ENCODE results near the gene KRT7.
"Not testable (repeated sequence)": the region's sequence is repeated elsewhere in the genome, so short reads cannot be mapped to it uniquely, and the experiment has no call there.

Gene KRT7

GRCh38 chr12:52278575-52279421, 45.8 kb downstream of the KRT7 start:
- DNase-seq (ENCODE audit: low read depth): peak; percentile 57

DNA sequence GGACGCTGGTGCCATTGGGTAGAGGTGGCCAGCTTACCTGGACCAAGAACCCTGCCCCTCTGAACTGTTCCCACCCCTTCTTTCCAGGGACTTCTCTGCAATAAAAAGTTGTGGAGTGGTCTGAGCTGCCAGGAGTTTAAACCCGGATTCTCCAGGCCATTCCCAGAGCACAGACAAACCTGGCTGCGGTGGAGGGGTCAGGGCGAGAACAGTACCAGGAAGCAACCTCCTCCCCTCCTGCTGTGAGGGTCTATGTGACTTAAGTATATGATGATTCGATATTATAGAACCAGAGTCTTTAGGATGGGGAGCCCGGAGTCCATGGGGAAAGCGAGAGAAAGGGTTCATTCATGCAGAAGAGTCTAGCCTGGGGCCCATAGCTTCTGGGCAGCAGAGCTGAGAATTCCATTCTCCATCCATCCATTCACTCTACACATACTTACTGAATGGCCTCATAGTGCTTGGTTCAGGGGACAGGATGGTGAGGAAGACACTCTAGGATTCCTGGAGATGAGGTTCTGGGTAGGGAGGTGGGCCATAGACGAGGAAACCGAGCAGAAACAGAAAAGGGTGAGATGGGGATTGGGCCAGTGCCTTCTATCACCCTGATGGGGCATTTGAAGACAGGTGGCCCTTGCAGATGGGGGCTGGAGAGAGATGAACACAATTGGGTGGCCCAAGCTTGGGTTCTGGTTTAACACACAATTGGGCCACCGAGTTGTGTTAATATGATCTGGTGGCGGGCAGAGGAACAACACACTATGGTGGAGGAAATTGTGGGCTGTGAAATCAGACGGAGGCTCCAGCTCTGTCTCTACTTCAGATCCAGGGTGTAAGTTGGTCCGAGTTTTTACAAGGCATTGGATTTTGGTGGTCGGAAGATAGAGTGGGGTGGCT, 46.6 kb downstream of the KRT7 start:
- DNase-seq (ENCODE audit: low read depth): no peak

- no peak for DNase-seq (ENCODE audit: low read depth)
Measured at GRCh38 chr12:52280319-52280795, 47.3 kb downstream of the KRT7 start.

GRCh38 chr12:52280796-52281560, 47.9 kb downstream of the KRT7 start:
- DNase-seq (ENCODE audit: low read depth): no peak

GRCh38 chr12:52284562-52285171, 51.6 kb downstream of the KRT7 start:
- DNase-seq (ENCODE audit: low read depth): no peak

- DNase-seq (ENCODE audit: low read depth): no peak
Measured at GRCh38 chr12:52285172-52285745, 52.2 kb downstream of the KRT7 start.

- no peak for DNase-seq (ENCODE audit: low read depth)
Measured at GRCh38 chr12:52285851-52286530, 52.9 kb downstream of the KRT7 start.

GRCh38 chr12:52286857-52287785, 54.1 kb downstream of the KRT7 start:
- not testable (repeated sequence) for DNase-seq (ENCODE audit: low read depth)

- not testable (repeated sequence) for DNase-seq (ENCODE audit: low read depth)
Measured at GRCh38 chr12:52287816-52288805, 55.1 kb downstream of the KRT7 start.

GRCh38 chr12:52290483-52291134, 57.6 kb downstream of the KRT7 start:
- DNase-seq (ENCODE audit: low read depth): not testable (repeated sequence)

- no peak for DNase-seq (ENCODE audit: low read depth)
Measured at GRCh38 chr12:52291267-52291935, 58.4 kb downstream of the KRT7 start, which contains the start of gene KRT81. Gene KRT81, minus strand, starts transcription at chr12:52291534. Its CDS starts 69 bp downstream, at chr12:52291465.

DNA sequence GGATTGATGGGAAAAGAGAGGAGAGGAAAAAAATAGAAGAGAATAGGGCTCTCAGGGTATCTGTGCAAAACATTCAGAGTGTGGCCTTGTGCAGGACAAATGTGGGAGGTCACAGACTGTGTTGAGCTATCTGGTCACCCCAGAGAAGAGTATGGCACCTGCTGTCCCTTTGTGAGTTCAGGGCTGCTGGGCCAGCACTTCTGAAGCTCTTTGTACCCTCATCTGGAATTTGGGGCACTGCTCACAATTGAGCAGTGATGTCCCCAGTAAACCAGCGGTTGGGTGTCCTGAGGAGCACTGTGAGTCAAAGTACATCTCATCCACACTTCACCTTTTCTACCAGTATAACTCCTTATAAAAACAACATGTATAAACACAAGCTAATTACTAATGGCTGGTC, 60.9 kb downstream of the KRT7 start:
- no peak for DNase-seq (ENCODE audit: low read depth)

DNA sequence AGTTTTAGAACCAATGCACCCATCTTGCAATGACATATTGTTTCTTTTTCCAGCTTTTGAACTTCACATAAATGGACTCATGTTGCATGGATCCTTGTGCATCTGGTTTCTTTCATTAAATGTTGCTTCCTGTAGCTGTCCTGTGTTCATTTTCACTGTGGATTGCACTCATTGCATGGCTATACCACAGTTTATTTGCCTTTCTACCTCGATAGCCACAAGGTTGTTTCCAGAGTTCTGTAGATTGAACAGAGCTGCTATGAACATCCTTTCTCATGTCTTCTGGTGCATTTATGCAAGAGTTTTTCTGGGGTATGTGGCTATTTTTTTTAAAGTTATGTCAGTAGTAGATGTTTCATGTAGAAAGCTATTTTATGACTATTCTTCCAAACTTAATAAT, 61.8 kb downstream of the KRT7 start:
- DNase-seq (ENCODE audit: low read depth): no peak

- DNase-seq (ENCODE audit: low read depth): no peak
Measured at GRCh38 chr12:52295663-52296062, 62.6 kb downstream of the KRT7 start.

DNA sequence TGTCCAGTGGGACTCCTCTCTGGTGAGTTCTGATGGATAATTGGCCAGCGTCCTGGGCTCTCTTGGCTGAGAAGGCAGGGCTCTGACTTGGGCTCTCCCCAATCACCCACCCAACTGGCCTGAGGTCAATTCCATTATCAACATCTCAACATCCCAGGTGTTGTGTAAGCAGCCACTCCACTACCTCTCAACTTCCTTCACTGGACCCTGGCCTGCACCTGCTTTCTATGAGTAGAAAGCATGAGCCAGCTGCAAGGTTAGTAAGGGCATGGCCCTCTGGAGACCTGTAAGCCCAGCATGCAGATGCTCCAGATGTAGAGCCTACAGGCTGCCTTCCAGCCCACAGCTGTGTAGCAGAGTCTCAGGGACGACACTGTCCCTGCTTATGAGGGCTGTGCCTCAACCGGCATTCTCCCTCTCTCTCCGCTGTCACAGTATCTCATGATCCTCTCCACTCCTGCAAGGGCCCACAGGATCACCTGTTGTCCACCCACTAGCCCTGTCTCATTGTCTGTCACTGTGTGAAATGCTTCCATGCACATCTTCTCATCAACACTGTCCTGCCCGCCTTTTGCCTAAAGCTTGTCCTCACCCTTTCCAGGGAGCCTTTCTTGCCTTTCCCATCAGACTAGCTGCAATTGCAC, 63.7 kb downstream of the KRT7 start:
- DNase-seq (ENCODE audit: low read depth): no peak
